ENCODE measurements around the gene USP44. TPM values are rescaled to one million over a fixed set of nuclear protein-coding genes. Genes with fewer than 3 reads are reported as not detected.

USP44 gene
- total RNA-seq = under 0.01 and 0.36 TPM in 2 replicates

DNA sequence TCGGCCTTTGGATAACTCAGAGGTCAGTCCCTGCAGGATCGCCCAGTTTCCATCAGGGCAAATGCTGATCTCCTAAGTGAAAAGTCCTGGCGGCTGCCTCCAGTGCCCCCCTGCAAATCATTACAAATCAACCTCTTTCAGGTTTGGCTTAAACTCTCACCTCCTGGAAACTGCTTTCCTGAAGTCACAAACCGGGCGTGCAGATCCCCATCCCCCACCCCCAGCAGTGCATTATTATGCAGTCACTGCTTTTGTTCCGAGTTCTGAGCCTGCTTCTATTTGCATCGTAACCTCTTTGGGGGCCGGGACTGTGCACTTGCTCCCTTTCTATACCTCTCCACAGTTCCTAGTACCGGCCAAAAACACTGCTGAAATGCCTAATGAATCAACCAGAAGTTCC is at the start of gene USP44:
TSS of gene USP44 (minus strand) at position 172 of the 400 bp plus-strand sequence. CDS start 17,220 bp downstream, outside the sequence.
- H3K36me3 ChIP-seq (ENCODE audit: insufficient read depth, low read length) = no peaks in the 10 kb centered on the region
- H3K27ac ChIP-seq (ENCODE audit: low read depth, low read length) = no peak within 1 kb of the TSS
- H3K79me2 ChIP-seq (ENCODE audit: insufficient read depth, low read length) = no peaks in the 10 kb centered on the region
- H3K27me3 ChIP-seq (ENCODE audit: insufficient read depth, low read length) = peaks cover 72% of the 10 kb centered on the region
- H3K4me1 ChIP-seq (ENCODE audit: insufficient read depth, low read length) = no peaks in the 10 kb centered on the region
- H4K20me1 ChIP-seq (ENCODE audit: insufficient read depth, low read length) = no peaks in the 10 kb centered on the region
- no peak for DNase-seq (ENCODE audit: insufficient read length, low spot score, missing footprints)
- TF ChIP-seq, protein P1, sequence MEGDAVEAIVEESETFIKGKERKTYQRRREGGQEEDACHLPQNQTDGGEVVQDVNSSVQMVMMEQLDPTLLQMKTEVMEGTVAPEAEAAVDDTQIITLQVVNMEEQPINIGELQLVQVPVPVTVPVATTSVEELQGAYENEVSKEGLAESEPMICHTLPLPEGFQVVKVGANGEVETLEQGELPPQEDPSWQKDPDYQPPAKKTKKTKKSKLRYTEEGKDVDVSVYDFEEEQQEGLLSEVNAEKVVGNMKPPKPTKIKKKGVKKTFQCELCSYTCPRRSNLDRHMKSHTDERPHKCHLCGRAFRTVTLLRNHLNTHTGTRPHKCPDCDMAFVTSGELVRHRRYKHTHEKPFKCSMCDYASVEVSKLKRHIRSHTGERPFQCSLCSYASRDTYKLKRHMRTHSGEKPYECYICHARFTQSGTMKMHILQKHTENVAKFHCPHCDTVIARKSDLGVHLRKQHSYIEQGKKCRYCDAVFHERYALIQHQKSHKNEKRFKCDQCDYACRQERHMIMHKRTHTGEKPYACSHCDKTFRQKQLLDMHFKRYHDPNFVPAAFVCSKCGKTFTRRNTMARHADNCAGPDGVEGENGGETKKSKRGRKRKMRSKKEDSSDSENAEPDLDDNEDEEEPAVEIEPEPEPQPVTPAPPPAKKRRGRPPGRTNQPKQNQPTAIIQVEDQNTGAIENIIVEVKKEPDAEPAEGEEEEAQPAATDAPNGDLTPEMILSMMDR (IDR thresholded peaks at IDR 0.05; ENCODE audit: extremely low read depth, low read depth, low read length) = no peak
- H2AFZ ChIP-seq (ENCODE audit: low read length) = no peak within 1 kb of the TSS
- H3K4me3 ChIP-seq (ENCODE audit: insufficient read depth, low read length) = no peak within 1 kb of the TSS
- H3K4me2 ChIP-seq (ENCODE audit: insufficient read depth, low read length) = no peak within 1 kb of the TSS
- H3K9me3 ChIP-seq (ENCODE audit: low read depth, low read length) = peaks cover 7% of the 10 kb centered on the region

DNA sequence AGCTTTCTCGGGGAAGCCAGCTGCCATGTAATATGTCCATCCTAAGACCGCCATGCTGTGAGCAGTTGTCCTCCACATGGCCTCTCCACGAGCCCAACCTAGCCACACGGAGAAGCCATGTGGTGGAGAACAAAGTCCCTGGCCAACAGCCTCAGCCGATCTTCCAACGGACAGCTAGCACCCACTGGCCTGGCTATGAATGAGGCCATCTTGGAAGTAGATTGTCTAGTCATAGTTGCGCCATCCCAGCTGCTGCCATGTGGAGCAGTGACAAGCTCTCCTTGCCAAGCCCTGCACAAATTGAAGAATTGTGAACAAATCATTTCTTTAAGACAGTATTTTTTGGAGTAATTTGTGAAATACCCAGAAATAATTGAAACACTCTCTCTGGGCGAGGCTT is 49.3 kb upstream of the USP44 start:
- Histone ChIP-seq H3K4me1 (ENCODE audit: insufficient read depth, low read length) (peaks cover 21% of the 10 kb centered on the region), H2AFZ (ENCODE audit: low read length) (no peak overlapping the region), H3K27me3 (ENCODE audit: insufficient read depth, low read length) (no peaks in the 10 kb centered on the region), H3K79me2 (ENCODE audit: insufficient read depth, low read length) (no peaks in the 10 kb centered on the region), H3K4me2 (ENCODE audit: insufficient read depth, low read length) (no peak overlapping the region), H3K27ac (ENCODE audit: low read depth, low read length) (no peak overlapping the region), H3K4me3 (ENCODE audit: insufficient read depth, low read length) (no peak overlapping the region), H4K20me1 (ENCODE audit: insufficient read depth, low read length) (no peaks in the 10 kb centered on the region), H3K9me3 (ENCODE audit: low read depth, low read length) (no peaks in the 10 kb centered on the region), H3K36me3 (ENCODE audit: insufficient read depth, low read length) (no peaks in the 10 kb centered on the region)
- no peak for DNase-seq (ENCODE audit: insufficient read length, low spot score, missing footprints)
- TF ChIP-seq, protein P1 (IDR thresholded peaks at IDR 0.05; ENCODE audit: extremely low read depth, low read depth, low read length) = no peak

DNA sequence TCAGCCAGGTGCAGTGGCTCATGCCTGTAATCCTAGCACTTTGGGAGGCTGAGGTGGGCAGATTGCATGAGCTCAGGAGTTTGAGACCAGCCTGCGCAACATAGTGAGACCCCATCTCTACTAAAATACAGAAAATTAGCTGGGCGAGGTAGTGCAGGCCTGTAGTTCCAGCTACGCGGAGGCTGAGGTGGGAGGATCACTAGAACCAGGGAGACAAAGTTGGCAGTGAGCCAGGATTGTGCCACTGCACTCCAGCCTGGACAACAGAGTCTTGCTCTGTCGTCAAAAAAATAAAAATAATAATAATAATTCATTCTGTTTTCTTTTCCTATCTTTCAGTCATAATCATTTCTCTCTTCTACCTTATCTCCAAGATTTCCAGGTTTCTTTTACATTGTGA is 48.6 kb upstream of the USP44 start:
- Histone ChIP-seq H3K4me3 (ENCODE audit: insufficient read depth, low read length) (no peak overlapping the region), H2AFZ (ENCODE audit: low read length) (no peak overlapping the region), H3K79me2 (ENCODE audit: insufficient read depth, low read length) (no peaks in the 10 kb centered on the region), H3K4me1 (ENCODE audit: insufficient read depth, low read length) (peaks cover 15% of the 10 kb centered on the region), H3K27me3 (ENCODE audit: insufficient read depth, low read length) (no peaks in the 10 kb centered on the region), H4K20me1 (ENCODE audit: insufficient read depth, low read length) (no peaks in the 10 kb centered on the region), H3K36me3 (ENCODE audit: insufficient read depth, low read length) (no peaks in the 10 kb centered on the region), H3K9me3 (ENCODE audit: low read depth, low read length) (no peaks in the 10 kb centered on the region), H3K4me2 (ENCODE audit: insufficient read depth, low read length) (no peak overlapping the region), H3K27ac (ENCODE audit: low read depth, low read length) (no peak overlapping the region)
- no peak for DNase-seq (ENCODE audit: insufficient read length, low spot score, missing footprints)
- TF ChIP-seq, protein P1 (IDR thresholded peaks at IDR 0.05; ENCODE audit: extremely low read depth, low read depth, low read length) = no peak

DNA sequence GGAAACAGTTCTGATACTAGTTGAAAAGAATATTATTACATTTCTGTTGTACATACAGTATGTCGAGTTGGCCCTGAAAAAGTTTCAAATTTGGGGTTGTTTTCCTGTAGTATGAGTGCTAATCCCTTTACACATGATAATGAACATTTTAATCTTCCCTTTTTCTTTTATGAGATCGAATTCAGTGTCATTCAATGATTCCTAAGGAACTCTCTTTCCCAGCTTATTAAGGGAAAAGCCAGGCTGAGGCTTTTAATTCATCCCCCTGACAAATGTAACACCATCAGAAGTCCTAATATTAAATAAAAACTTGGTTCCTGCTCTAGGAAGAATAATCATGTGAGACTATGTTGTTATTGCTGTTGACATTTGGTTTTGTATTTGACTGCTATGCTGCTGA is 42.9 kb upstream of the USP44 start:
- no peak for DNase-seq (ENCODE audit: insufficient read length, low spot score, missing footprints)
- Histone ChIP-seq H3K27ac (ENCODE audit: low read depth, low read length) (no peak overlapping the region), H4K20me1 (ENCODE audit: insufficient read depth, low read length) (no peaks in the 10 kb centered on the region), H3K36me3 (ENCODE audit: insufficient read depth, low read length) (no peaks in the 10 kb centered on the region), H3K4me3 (ENCODE audit: insufficient read depth, low read length) (no peak overlapping the region), H2AFZ (ENCODE audit: low read length) (no peak overlapping the region), H3K79me2 (ENCODE audit: insufficient read depth, low read length) (no peaks in the 10 kb centered on the region), H3K9me3 (ENCODE audit: low read depth, low read length) (no peaks in the 10 kb centered on the region), H3K27me3 (ENCODE audit: insufficient read depth, low read length) (peaks cover 2% of the 10 kb centered on the region), H3K4me2 (ENCODE audit: insufficient read depth, low read length) (no peak overlapping the region), H3K4me1 (ENCODE audit: insufficient read depth, low read length) (no peaks in the 10 kb centered on the region)
- TF ChIP-seq, protein P1 (IDR thresholded peaks at IDR 0.05; ENCODE audit: extremely low read depth, low read depth, low read length) = no peak

Measured in osteoblast (primary cell).